ENCODE results near the gene GRIN2B.

GRIN2B gene

DNA sequence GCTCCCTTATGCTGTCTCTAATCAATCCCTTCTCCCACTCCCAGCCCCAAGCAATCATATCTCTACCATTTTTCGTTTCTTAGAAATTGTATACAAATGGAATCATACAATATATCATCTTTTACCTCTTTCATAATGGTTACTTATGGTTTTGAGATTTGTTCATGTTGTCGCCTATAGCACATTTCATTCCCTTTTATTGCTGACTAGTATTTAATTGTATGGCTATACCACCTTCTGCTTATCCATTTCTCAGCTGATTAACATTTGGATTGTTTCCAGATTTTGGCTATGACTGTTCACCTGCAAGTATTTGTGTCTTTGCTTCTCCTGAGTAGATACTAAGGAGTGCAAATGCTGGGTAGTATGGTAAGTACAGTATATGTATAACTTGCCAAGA lies 36.7 kb upstream of the GRIN2B start:
- Histone ChIP-seq H3K79me2 (ENCODE audit: insufficient read depth, low read length) (no peaks in the 10 kb centered on the region), H3K9me2 (ENCODE audit: low read depth, low read length) (no peaks in the 10 kb centered on the region), H3K4me2 (ENCODE audit: low read length) (no peak overlapping the region), H4K20me1 (ENCODE audit: insufficient read depth, low read length) (no peaks in the 10 kb centered on the region), H3K27me3 (ENCODE audit: insufficient read depth, low read length) (no peaks in the 10 kb centered on the region), H3K27ac (ENCODE audit: low read depth, low read length, poor library complexity, severe bottlenecking) (no peak overlapping the region), H3K4me3 (ENCODE audit: low read depth, low read length, poor library complexity, severe bottlenecking) (no peak overlapping the region), H3K9ac (ENCODE audit: low read length) (no peak overlapping the region), H3K9me3 (ENCODE audit: low read length) (no peaks in the 10 kb centered on the region), H3K36me3 (ENCODE audit: insufficient read depth, low read length) (no peaks in the 10 kb centered on the region), H2AFZ (ENCODE audit: low read length) (no peak overlapping the region), H3F3A (ENCODE audit: insufficient read depth, low read length) (no peaks in the 10 kb centered on the region), H3K4me1 (ENCODE audit: insufficient read depth, low read length, severe bottlenecking) (no peaks in the 10 kb centered on the region)
- TF ChIP-seq EZH2 (IDR thresholded peaks at IDR 0.05; ENCODE audit: borderline replicate concordance, low read length), result no peak
- TF ChIP-seq, protein P1, sequence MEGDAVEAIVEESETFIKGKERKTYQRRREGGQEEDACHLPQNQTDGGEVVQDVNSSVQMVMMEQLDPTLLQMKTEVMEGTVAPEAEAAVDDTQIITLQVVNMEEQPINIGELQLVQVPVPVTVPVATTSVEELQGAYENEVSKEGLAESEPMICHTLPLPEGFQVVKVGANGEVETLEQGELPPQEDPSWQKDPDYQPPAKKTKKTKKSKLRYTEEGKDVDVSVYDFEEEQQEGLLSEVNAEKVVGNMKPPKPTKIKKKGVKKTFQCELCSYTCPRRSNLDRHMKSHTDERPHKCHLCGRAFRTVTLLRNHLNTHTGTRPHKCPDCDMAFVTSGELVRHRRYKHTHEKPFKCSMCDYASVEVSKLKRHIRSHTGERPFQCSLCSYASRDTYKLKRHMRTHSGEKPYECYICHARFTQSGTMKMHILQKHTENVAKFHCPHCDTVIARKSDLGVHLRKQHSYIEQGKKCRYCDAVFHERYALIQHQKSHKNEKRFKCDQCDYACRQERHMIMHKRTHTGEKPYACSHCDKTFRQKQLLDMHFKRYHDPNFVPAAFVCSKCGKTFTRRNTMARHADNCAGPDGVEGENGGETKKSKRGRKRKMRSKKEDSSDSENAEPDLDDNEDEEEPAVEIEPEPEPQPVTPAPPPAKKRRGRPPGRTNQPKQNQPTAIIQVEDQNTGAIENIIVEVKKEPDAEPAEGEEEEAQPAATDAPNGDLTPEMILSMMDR (IDR thresholded peaks at IDR 0.05; ENCODE audit: low read length), result no peak

DNA sequence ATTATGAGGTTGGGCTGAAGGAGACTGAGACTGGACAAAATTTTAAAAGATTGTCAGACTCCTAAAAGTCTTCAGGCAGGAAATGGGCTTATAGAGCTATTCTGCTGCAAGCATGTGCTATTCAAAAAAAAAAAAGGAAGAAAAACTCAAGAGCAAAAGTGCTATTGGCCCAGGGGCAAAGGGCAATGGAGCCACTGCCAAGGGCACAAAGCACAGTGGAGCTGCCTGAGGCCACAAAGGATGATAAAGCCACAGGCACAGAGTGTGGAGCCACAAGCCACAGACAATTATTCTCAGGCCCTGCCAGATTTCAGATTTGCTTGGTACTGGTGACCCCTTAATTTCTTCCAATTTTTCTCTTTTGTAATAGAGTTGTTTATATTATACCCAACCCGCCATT lies 29.6 kb upstream of the GRIN2B start:
- Histone ChIP-seq H3K9me3 (ENCODE audit: low read length) (no peaks in the 10 kb centered on the region), H3K79me2 (ENCODE audit: insufficient read depth, low read length) (no peaks in the 10 kb centered on the region), H4K20me1 (ENCODE audit: insufficient read depth, low read length) (no peaks in the 10 kb centered on the region), H3K4me3 (ENCODE audit: low read depth, low read length, poor library complexity, severe bottlenecking) (no peak overlapping the region), H3K4me1 (ENCODE audit: insufficient read depth, low read length, severe bottlenecking) (no peaks in the 10 kb centered on the region), H2AFZ (ENCODE audit: low read length) (no peak overlapping the region), H3K36me3 (ENCODE audit: insufficient read depth, low read length) (no peaks in the 10 kb centered on the region), H3K27me3 (ENCODE audit: insufficient read depth, low read length) (0 out of 2 replicates have a peak, but pooled peaks cover 3% of the 10 kb centered on the region), H3K27ac (ENCODE audit: low read depth, low read length, poor library complexity, severe bottlenecking) (no peak overlapping the region), H3K9ac (ENCODE audit: low read length) (no peak overlapping the region), H3F3A (ENCODE audit: insufficient read depth, low read length) (no peaks in the 10 kb centered on the region), H3K9me2 (ENCODE audit: low read depth, low read length) (no peaks in the 10 kb centered on the region), H3K4me2 (ENCODE audit: low read length) (no peak overlapping the region)
- TF ChIP-seq, protein P1 (IDR thresholded peaks at IDR 0.05; ENCODE audit: low read length), result no peak
- no peak for TF ChIP-seq EZH2 (IDR thresholded peaks at IDR 0.05; ENCODE audit: borderline replicate concordance, low read length)

DNA sequence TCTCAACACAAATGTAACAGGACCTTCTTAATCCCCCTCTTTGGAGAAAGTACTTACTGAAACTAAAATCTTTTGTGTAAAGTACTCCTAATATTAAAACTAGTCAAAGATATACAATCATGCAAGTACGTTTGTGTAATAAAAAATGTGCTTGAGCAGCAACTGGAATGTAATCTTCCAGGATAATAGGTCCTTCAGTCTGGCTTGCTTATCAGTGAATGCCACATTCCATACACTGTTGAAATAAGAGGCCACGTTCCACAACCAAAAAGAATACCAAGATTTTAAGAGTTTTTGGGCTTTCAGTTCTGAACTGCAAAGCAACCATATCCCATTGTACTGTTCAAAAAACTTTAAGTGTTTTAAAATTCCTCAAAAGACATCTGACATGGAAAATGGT lies 26.2 kb upstream of the GRIN2B start:
- TF ChIP-seq, protein P1 (IDR thresholded peaks at IDR 0.05; ENCODE audit: low read length), result no peak
- TF ChIP-seq EZH2 (IDR thresholded peaks at IDR 0.05; ENCODE audit: borderline replicate concordance, low read length), result no peak
- no peaks in the 10 kb centered on the region for H3K36me3 ChIP-seq (ENCODE audit: insufficient read depth, low read length)
- H3F3A ChIP-seq (ENCODE audit: insufficient read depth, low read length), result no peaks in the 10 kb centered on the region
- H3K9me3 ChIP-seq (ENCODE audit: low read length), result no peaks in the 10 kb centered on the region
- H3K9ac ChIP-seq (ENCODE audit: low read length), result no peak overlapping the region
- no peaks in the 10 kb centered on the region for H3K9me2 ChIP-seq (ENCODE audit: low read depth, low read length)
- no peak overlapping the region for H2AFZ ChIP-seq (ENCODE audit: low read length)
- H3K4me3 ChIP-seq (ENCODE audit: low read depth, low read length, poor library complexity, severe bottlenecking), result no peak overlapping the region
- no peaks in the 10 kb centered on the region for H3K4me1 ChIP-seq (ENCODE audit: insufficient read depth, low read length, severe bottlenecking)
- no peaks in the 10 kb centered on the region for H3K79me2 ChIP-seq (ENCODE audit: insufficient read depth, low read length)
- no peak overlapping the region for H3K27ac ChIP-seq (ENCODE audit: low read depth, low read length, poor library complexity, severe bottlenecking)
- H3K27me3 ChIP-seq (ENCODE audit: insufficient read depth, low read length), result 0 out of 2 replicates have a peak, but pooled peaks cover 3% of the 10 kb centered on the region
- H3K4me2 ChIP-seq (ENCODE audit: low read length), result no peak overlapping the region
- no peaks in the 10 kb centered on the region for H4K20me1 ChIP-seq (ENCODE audit: insufficient read depth, low read length)

Measured in OCI-LY1 (cell line).